GM12892 (cell line): ENCODE measurements around the gene CENPP.

Source experiments
- POLR2A ChIP-seq: IDR thresholded peaks from 2 replicates; pipeline ENCODE4 v1.6.1; 2011; ENCODE audit warnings: low read depth, low read length, control low read depth
- POLR2AphosphoS5 ChIP-seq: IDR thresholded peaks from 2 replicates; pipeline ENCODE4 v1.6.1; 2011; ENCODE audit warnings: low read depth, low read length, control low read depth

DNA sequence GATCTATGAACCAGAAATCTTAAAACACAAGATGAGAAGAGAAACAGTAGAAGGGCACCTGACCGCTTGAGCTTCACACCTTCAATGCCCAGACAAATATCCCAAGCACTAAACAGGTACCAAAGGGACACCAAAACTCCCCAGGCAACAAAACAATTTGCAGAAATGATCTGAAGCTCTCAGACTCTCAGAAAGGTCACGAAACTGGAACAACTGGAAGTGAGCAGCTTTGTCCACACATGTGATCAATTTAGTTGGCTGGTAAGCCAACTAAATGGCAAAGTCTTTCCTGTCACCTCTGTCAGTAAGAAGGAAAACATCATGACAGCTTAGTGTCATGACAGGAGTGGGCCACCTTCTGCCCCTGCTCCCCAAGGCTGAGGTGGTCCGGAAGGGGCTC lies 340.1 kb downstream of the CENPP start:
- TF ChIP-seq POLR2A (no peak), POLR2AphosphoS5 (no peak)
